OCI-LY7 (cell line): ENCODE data around the gene ECHDC1. TPM values are rescaled to one million over a fixed set of nuclear protein-coding genes. Genes with fewer than 3 reads are reported as not detected.
A peak's percentile ranks its signal among the peaks of the same experiment; 100 is the strongest.

ENCODE experiments used
- BruUV-seq: library from RNA; stranded (reverse); fragments of 400-500 nt; replicated peaks from 2 replicates; lab custom pipeline; 2021; lab: Mats Ljungman, UMichigan
- CTCF ChIA-PET: fragments of 300-600 bp; sonication (Branson Sonifier 250); formaldehyde crosslinking; loops from one replicate; lab custom pipeline; 2022; ENCODE audit warnings: antibody characterized with exemption; ENCODE audit not compliant: unreplicated experiment; lab: Charles Lee
- POLR2A ChIA-PET: fragments of 300-600 bp; sonication (Branson Sonifier 250); formaldehyde crosslinking; loops from one replicate; lab custom pipeline; 2022; ENCODE audit warnings: antibody characterized with exemption; lab: Charles Lee
- DNase-seq: peaks from one replicate; pipeline ENCODE4 v3.0.0-alpha.2; 2015; ENCODE audit warnings: low spot score
- H2AFZ ChIP-seq: fragments of 200-600 bp; sonication (generic), shearing (Covaris generic); 2 replicates; pipeline ENCODE4 v1.6.1; 2014; ENCODE audit warnings: mild to moderate bottlenecking, antibody characterized with exemption, low read length, moderate library complexity
- H3K27ac ChIP-seq: fragments of 200-600 bp; sonication (generic); 2 replicates; pipeline ENCODE4 v1.5.1; 2014; ENCODE audit warnings: mixed run types, low read depth, mild to moderate bottlenecking, moderate library complexity, low read length, inconsistent platforms; ENCODE audit not compliant: poor library complexity, severe bottlenecking
- H3K36me3 ChIP-seq: fragments of 200-600 bp; sonication (generic); 2 replicates; pipeline ENCODE4 v1.6.1; 2014; ENCODE audit warnings: mild to moderate bottlenecking, antibody characterized with exemption, low read length, moderate library complexity, mixed read lengths; ENCODE audit not compliant: insufficient read depth
- H3K4me1 ChIP-seq: fragments of 200-600 bp; sonication (generic); 2 replicates; pipeline ENCODE4 v1.5.1; 2014; ENCODE audit warnings: mild to moderate bottlenecking, low read length; ENCODE audit not compliant: insufficient read depth, poor library complexity, severe bottlenecking
- H3K4me2 ChIP-seq: fragments of 200-600 bp; sonication (generic); 2 replicates; pipeline ENCODE4 v1.6.1; 2014; ENCODE audit warnings: mild to moderate bottlenecking, low read length
- H3K4me3 ChIP-seq: fragments of 200-600 bp; sonication (generic); 2 replicates; pipeline ENCODE4 v1.5.1; 2014; ENCODE audit warnings: mild to moderate bottlenecking, low read depth, low read length; ENCODE audit not compliant: poor library complexity, severe bottlenecking
- H3K79me2 ChIP-seq: fragments of 200-600 bp; sonication (generic); 2 replicates; pipeline ENCODE4 v1.6.1; 2016; ENCODE audit warnings: low read depth, mild to moderate bottlenecking, low read length, moderate library complexity, mixed read lengths; ENCODE audit not compliant: insufficient read depth
- H3K9me2 ChIP-seq: fragments of 200-600 bp; sonication (generic); 2 replicates; pipeline ENCODE4 v1.6.1; 2016; ENCODE audit warnings: mild to moderate bottlenecking, low read length, mixed read lengths; ENCODE audit not compliant: insufficient read depth
- H3K9me3 ChIP-seq: fragments of 200-600 bp; sonication (generic); 2 replicates; pipeline ENCODE4 v1.6.1; 2014; ENCODE audit warnings: mild to moderate bottlenecking, mixed run types, low read length, mixed read lengths
- H4K20me1 ChIP-seq: fragments of 200-600 bp; sonication (generic); 2 replicates; pipeline ENCODE4 v1.6.1; 2014; ENCODE audit warnings: mild to moderate bottlenecking, antibody characterized with exemption, low read length, moderate library complexity, mixed read lengths; ENCODE audit not compliant: insufficient read depth
- EZH2phosphoT487 ChIP-seq: fragments of 200-600 bp; sonication (generic); IDR thresholded peaks from 2 replicates; pipeline ENCODE4 v1.6.1; 2018; ENCODE audit warnings: low read depth, borderline replicate concordance, mild to moderate bottlenecking, mixed run types, antibody characterized with exemption, low read length, moderate library complexity, mixed read lengths
- intact Hi-C: fragments of 100-400 bp; cut with micrococcal nuclease; formaldehyde crosslinking; loops from one replicate; pipeline ENCODE4 v1.10.0; 2022; ENCODE audit not compliant: unreplicated experiment
- total RNA-seq, 2 experiments: library from RNA; depleted of rRNA in 1 of 2; stranded (reverse); fragments of >200 nt in 1 of 2; shearing (Covaris generic) in 1 of 2; gene quantifications; 2 replicates each; pipeline ENCODE4 v1.2.3, GENCODE V29; 2014 to 2022
- TF ChIP-seq, protein P1 (sequence below): fragments of 200-600 bp; sonication (generic); conservative IDR thresholded peaks from 2 replicates; pipeline ENCODE4 v1.5.1; 2014; ENCODE audit warnings: mild to moderate bottlenecking, antibody characterized with exemption, low read length, moderate library complexity, mixed read lengths

Gene ECHDC1
- total RNA-seq, 2 experiments from 2014 or later: 18.6 to 41.9 TPM

DNA sequence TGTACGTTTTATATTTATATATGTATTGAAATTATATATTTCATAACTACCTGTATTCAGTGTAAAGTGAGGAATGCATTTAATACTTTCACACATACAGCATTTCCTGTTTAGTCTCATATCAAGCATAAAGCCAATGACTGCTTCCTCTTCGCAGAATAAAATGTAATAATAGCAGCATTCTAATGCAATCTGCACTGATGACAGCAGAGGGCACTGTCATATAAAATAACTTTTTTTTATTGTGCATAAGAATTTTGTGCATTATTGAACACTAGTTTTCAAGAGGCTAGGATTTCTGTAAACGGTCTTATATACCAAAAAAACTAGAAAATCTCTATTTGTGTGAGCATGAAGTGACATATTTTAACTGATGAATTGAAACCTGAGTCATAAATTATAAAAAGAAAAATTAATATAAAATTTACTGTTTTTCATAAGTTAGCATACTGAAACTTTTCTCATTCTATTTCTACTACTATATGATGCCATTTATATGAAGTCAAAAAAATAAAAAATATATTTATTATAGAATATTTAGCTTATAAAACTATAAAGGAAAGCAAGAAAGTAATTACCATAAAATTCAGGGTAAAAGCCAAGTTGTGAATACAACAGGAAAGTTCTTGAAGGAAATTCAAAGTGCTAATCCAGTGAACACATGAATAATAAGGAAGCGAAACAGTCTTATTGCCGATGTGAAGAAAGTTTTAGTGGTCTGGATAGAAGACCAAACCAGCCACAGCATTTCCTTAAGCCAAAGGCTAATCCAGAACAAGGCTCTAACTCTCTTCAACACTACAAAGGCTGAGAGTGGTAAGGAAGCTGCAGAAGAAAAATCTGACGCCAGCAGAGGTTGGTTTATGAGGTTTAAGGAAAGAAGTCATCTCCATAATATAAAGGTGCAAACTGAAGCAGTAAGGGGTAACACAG, 40.4 kb downstream of the ECHDC1 start:
- Histone ChIP-seq H3K4me1 (no peaks in the 10 kb centered on the region), H2AFZ (no peak overlapping the region), H3K36me3 (peaks cover 7% of the 10 kb centered on the region), H3K9me2 (no peaks in the 10 kb centered on the region), H3K9me3 (peaks cover 2% of the 10 kb centered on the region; the same call in 1 of the 2 replicates), H3K4me2 (no peak overlapping the region), H4K20me1 (no peaks in the 10 kb centered on the region), H3K27ac (no peak overlapping the region), H3K79me2 (no peaks in the 10 kb centered on the region), H3K4me3 (no peak overlapping the region)
- no TSS peak for BruUV-seq
- intact Hi-C loops: loop anchor here (2.0 to 5.0 kb wide), 4 partner anchors 39 to 236 kb away; partner anchors contain the start of gene ECHDC1
- DNase-seq: peak; percentile 73
- ChIA-PET POLR2A (interaction anchor here (0.8 to 2.3 kb wide), 5 partner anchors 12 to 40 kb away, joined by 3 to 9 read pairs (median 4); no protein-coding TSS in a partner anchor), CTCF (interaction anchor here (1.1 kb wide), 1 partner anchor 117 kb away, joined by 3 read pairs; no protein-coding TSS in a partner anchor)
- no peak for TF ChIP-seq EZH2phosphoT487
- TF ChIP-seq, protein P1, sequence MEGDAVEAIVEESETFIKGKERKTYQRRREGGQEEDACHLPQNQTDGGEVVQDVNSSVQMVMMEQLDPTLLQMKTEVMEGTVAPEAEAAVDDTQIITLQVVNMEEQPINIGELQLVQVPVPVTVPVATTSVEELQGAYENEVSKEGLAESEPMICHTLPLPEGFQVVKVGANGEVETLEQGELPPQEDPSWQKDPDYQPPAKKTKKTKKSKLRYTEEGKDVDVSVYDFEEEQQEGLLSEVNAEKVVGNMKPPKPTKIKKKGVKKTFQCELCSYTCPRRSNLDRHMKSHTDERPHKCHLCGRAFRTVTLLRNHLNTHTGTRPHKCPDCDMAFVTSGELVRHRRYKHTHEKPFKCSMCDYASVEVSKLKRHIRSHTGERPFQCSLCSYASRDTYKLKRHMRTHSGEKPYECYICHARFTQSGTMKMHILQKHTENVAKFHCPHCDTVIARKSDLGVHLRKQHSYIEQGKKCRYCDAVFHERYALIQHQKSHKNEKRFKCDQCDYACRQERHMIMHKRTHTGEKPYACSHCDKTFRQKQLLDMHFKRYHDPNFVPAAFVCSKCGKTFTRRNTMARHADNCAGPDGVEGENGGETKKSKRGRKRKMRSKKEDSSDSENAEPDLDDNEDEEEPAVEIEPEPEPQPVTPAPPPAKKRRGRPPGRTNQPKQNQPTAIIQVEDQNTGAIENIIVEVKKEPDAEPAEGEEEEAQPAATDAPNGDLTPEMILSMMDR: peak; percentile 89

DNA sequence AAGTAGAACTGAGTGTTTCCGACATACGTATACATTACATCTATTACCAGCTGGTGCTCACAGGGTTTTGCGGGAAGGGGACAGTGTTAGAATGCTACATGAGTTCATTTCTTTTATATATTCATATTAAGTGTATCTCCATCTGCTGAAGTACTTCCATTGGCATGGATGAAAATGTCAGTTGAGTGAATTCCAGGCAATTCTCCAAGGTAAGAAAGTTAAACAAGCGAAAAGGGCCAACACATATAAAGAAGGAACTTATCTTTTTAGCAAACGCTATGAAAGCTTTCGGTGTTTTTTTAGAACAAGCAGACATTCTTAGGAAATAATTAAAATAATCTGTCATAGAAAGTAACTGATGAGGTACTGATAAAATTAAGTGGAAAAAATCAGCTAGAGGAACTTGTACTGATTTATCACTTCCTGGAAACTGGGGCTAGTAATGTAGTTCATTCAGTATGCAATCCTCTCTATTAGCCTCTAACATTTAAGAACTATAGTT, 42.2 kb downstream of the ECHDC1 start:
- POLR2A ChIA-PET: interaction anchor here (1.2 to 2.3 kb wide), 4 partner anchors 15 to 41 kb away, joined by 3 to 9 read pairs (median 4); no protein-coding TSS in a partner anchor
- intact Hi-C loops: loop anchor here (5.0 kb wide), 2 partner anchors 41 to 166 kb away; partner anchors contain the start of gene ECHDC1
- CTCF ChIA-PET: interaction anchor here (0.6 kb wide), 1 partner anchor 132 kb away, joined by 5 read pairs; no protein-coding TSS in a partner anchor
- Histone ChIP-seq H3K4me2 (no peak overlapping the region), H3K9me3 (no peaks in the 10 kb centered on the region), H3K27ac (no peak overlapping the region), H3K4me3 (no peak overlapping the region), H3K4me1 (no peaks in the 10 kb centered on the region), H3K79me2 (no peaks in the 10 kb centered on the region), H3K9me2 (no peaks in the 10 kb centered on the region), H2AFZ (no peak overlapping the region), H4K20me1 (no peaks in the 10 kb centered on the region), H3K36me3 (peaks cover 8% of the 10 kb centered on the region)
- no TSS peak for BruUV-seq
- DNase-seq: no peak
- TF ChIP-seq, protein P1: no peak
- no peak for TF ChIP-seq EZH2phosphoT487
